Body of pancreas (tissue), 4 donors: Measurements from ENCODE around the gene MIOS. TPM values are rescaled to one million over a fixed set of nuclear protein-coding genes. Genes with fewer than 3 reads are reported as not detected.
"Not testable (repeated sequence)": the region's sequence is repeated elsewhere in the genome, so short reads cannot be mapped to it uniquely, and the experiment has no call there.

Experiments
- ATAC-seq: fragments of 150-250 bp; one replicate; pipeline ENCODE4 v1.9.1; 2016
- DNase-seq, 4 donors: peaks; one replicate each; pipeline ENCODE4 v3.0.0-alpha.2; 2019
- H3K27ac ChIP-seq, 4 donors: fragments of 200-600 bp; sonication (generic); 1 replicate in 3 of 4; 2 replicates in 1 of 4; pipeline versions ENCODE4 v1.5.1 to v1.6.1; 2016 to 2019; ENCODE audit warnings: mild to moderate bottlenecking in 1 of 4, mixed read lengths in 1 of 4, moderate library complexity in 1 of 4
- H3K27me3 ChIP-seq, 2 donors: fragments of 200-600 bp; sonication (generic); one replicate each; pipeline ENCODE4 v1.6.0; 2016; ENCODE audit warnings: mild to moderate bottlenecking in 1 of 2
- H3K36me3 ChIP-seq, 2 donors: fragments of 200-600 bp; sonication (generic); replicated peaks in 1 of 2; 2 replicates each; pipeline ENCODE4 v1.5.1; 2016; ENCODE audit warnings: low read depth in 2 of 2; ENCODE audit not compliant: insufficient read depth in 1 of 2
- H3K4me1 ChIP-seq: fragments of 200-600 bp; sonication (generic); one replicate; pipeline ENCODE4 v1.6.0; 2016
- H3K4me3 ChIP-seq, 2 donors: fragments of 200-600 bp; sonication (generic); 1 replicate in 1 of 2; 2 replicates in 1 of 2; pipeline ENCODE4 v1.5.1; 2016 to 2019
- H3K9me3 ChIP-seq, 3 donors: fragments of 200-600 bp; sonication (generic); 1 replicate in 2 of 3; 2 replicates in 1 of 3; pipeline ENCODE4 v1.5.1; 2016
- POLR2A ChIP-seq, 3 donors: fragments of 450-650 bp; IDR thresholded peaks; one replicate each; pipeline ENCODE4 v1.6.1; 2016; ENCODE audit warnings: antibody characterized with exemption in 3 of 3, mild to moderate bottlenecking in 2 of 3
- WGBS, 2 donors: methylation state at CpG; one replicate each; pipeline ENCODE4 v1.1.5; 2017; 5-methylcytosine and 5-hydroxymethylcytosine counted together
- intact Hi-C: fragments of 100-400 bp; cut with DNase I; formaldehyde crosslinking; loops from one replicate; pipeline ENCODE4 v1.15.1; 2023
- total RNA-seq, 2 donors: library from RNA; depleted of rRNA; stranded (reverse); fragments of >200 nt; gene quantifications; one replicate each; pipeline ENCODE4 v1.1.0, GENCODE V29; 2016
- TF ChIP-seq, protein P1 (sequence below), 7 experiments: fragments of 450-650 bp in 4 of 7; fragments of 200-600 bp in 3 of 7; sonication (generic) in 3 of 7; IDR thresholded peaks; one replicate each; pipeline ENCODE4 v1.5.1; 2016 to 2019; ENCODE audit warnings: antibody characterized with exemption in 7 of 7

MIOS gene
- total RNA-seq, 2 donors from 2014 or later = 42.5 to 44.6 TPM

GRCh38 chr7:7654964-7655715 lies 88.5 kb downstream of the MIOS start:
- TF ChIP-seq POLR2A (IDR thresholded peaks at IDR 0.05) = no peak
- TF ChIP-seq, protein P1, sequence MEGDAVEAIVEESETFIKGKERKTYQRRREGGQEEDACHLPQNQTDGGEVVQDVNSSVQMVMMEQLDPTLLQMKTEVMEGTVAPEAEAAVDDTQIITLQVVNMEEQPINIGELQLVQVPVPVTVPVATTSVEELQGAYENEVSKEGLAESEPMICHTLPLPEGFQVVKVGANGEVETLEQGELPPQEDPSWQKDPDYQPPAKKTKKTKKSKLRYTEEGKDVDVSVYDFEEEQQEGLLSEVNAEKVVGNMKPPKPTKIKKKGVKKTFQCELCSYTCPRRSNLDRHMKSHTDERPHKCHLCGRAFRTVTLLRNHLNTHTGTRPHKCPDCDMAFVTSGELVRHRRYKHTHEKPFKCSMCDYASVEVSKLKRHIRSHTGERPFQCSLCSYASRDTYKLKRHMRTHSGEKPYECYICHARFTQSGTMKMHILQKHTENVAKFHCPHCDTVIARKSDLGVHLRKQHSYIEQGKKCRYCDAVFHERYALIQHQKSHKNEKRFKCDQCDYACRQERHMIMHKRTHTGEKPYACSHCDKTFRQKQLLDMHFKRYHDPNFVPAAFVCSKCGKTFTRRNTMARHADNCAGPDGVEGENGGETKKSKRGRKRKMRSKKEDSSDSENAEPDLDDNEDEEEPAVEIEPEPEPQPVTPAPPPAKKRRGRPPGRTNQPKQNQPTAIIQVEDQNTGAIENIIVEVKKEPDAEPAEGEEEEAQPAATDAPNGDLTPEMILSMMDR (IDR thresholded peaks at IDR 0.05) = no peak
- WGBS, 2 donors = 68 to 78% methylated on average over 4 of the region's 4 CpGs
- Histone ChIP-seq H3K27ac (no peak overlapping the region), H3K9me3 (no peaks in the 10 kb centered on the region), H3K36me3 (no peaks in the 10 kb centered on the region), H3K4me1 (peaks cover 10% of the 10 kb centered on the region), H3K27me3 (no peaks in the 10 kb centered on the region), H3K4me3 (no peak overlapping the region)
- intact Hi-C loops = no loop called here
- DNase-seq = no peak
- ATAC-seq = no peak

GRCh38 chr7:7656459-7656858 lies 89.8 kb downstream of the MIOS start:
- ATAC-seq, H3K4me3 ChIP-seq, H3K27ac ChIP-seq, H3K27me3 ChIP-seq, H3K9me3 ChIP-seq, H3K36me3 ChIP-seq, DNase-seq, intact Hi-C loops, H3K4me1 ChIP-seq: not testable (repeated sequence)
- 96 to 99% methylated on average over 3 of the region's 3 CpGs for WGBS, 2 donors

Other genes starting within 250 kb of the MIOS start
- gene COL28A1, start 31.0 kb upstream of the MIOS start, total RNA-seq = 10 to 100 TPM; 13.8 to 16.9 TPM
- gene UMAD1, start 73.9 kb downstream of the MIOS start, total RNA-seq = 10 to 100 TPM; 15.8 to 34.8 TPM
- 1 to 10 TPM in 1 of 2 donors, under 1 TPM in 1; 0.66 to 6.0 TPM for gene RPA3, start 151.7 kb downstream of the MIOS start, total RNA-seq